Mesodermal cell (in vitro differentiated cells): ENCODE measurements around the gene NCKAP5.

ENCODE experiments used
- H3K27ac ChIP-seq: 2 replicates; pipeline ENCODE4 v1.7.0; 2013; ENCODE audit warnings: mild to moderate bottlenecking, low read depth, low read length, moderate library complexity; ENCODE audit not compliant: severe bottlenecking
- H3K36me3 ChIP-seq: 2 replicates; pipeline ENCODE4 v1.7.1; 2013; ENCODE audit warnings: mild to moderate bottlenecking, low read length, moderate library complexity; ENCODE audit not compliant: control insufficient read depth, insufficient read depth
- H3K4me1 ChIP-seq: one replicate; pipeline ENCODE4 v1.7.1; 2013; ENCODE audit warnings: mild to moderate bottlenecking, low read length; ENCODE audit not compliant: insufficient read depth, control insufficient read depth, poor library complexity, severe bottlenecking
- H3K4me3 ChIP-seq: 2 replicates; pipeline ENCODE4 v1.7.0; 2013; ENCODE audit warnings: low read length, control low read depth, mild to moderate bottlenecking; ENCODE audit not compliant: insufficient read depth, poor library complexity, severe bottlenecking; ENCODE audit errors: extremely low read depth
- H3K9me3 ChIP-seq: 2 replicates; pipeline ENCODE4 v1.7.1; 2013; ENCODE audit warnings: mild to moderate bottlenecking, low read length, moderate library complexity; ENCODE audit not compliant: control insufficient read depth
- WGBS, 2 experiments: methylation state at CpG; one replicate each; pipeline ENCODE4 v1.1.5; 2013; ENCODE audit warnings: missing lambda C conversion rate in 2 of 2; ENCODE audit not compliant: insufficient coverage in 2 of 2; 5-methylcytosine and 5-hydroxymethylcytosine counted together

Gene NCKAP5

GRCh38 chr2:133508546-133509165 lies 59.6 kb downstream of the NCKAP5 start:
- no peaks in the 10 kb centered on the region for H3K9me3 ChIP-seq
- no peak overlapping the region for H3K27ac ChIP-seq
- H3K4me3 ChIP-seq, result no peak overlapping the region
- WGBS, 2 experiments, result 92 to 95% methylated on average over 6 to 7 of the region's 7 CpGs
- no peaks in the 10 kb centered on the region for H3K36me3 ChIP-seq
- no peaks in the 10 kb centered on the region for H3K4me1 ChIP-seq

- H3K27ac ChIP-seq, result no peak overlapping the region
- H3K36me3 ChIP-seq, result no peaks in the 10 kb centered on the region
- no peaks in the 10 kb centered on the region for H3K4me1 ChIP-seq
- 83 to 88% methylated on average over 2 to 5 of the region's 6 CpGs for WGBS, 2 experiments
- H3K9me3 ChIP-seq, result no peaks in the 10 kb centered on the region
- H3K4me3 ChIP-seq, result no peak overlapping the region
Measured at GRCh38 chr2:133506996-133507395, 61.3 kb downstream of the NCKAP5 start.

GRCh38 chr2:133504566-133505505 lies 63.4 kb downstream of the NCKAP5 start:
- Histone ChIP-seq H3K4me1 (no peaks in the 10 kb centered on the region), H3K4me3 (no peak overlapping the region), H3K36me3 (no peaks in the 10 kb centered on the region), H3K9me3 (no peaks in the 10 kb centered on the region), H3K27ac (no peak overlapping the region)
- WGBS, 2 experiments, result 78% methylated on average over 3 of the region's 4 CpGs; no CpG with 5 or more reads in 1 of the 2 experiments

- Histone ChIP-seq H3K36me3 (no peaks in the 10 kb centered on the region), H3K9me3 (no peaks in the 10 kb centered on the region), H3K27ac (no peak overlapping the region), H3K4me3 (no peak overlapping the region), H3K4me1 (no peaks in the 10 kb centered on the region)
- WGBS, 2 experiments, result no CpG with 5 or more reads among the region's 1 CpG
Measured at GRCh38 chr2:133503927-133504326, 64.3 kb downstream of the NCKAP5 start.

- WGBS, 2 experiments, result 100% methylated on average over 1 of the region's 1 CpG; no CpG with 5 or more reads in 1 of the 2 experiments
- Histone ChIP-seq H3K9me3 (no peaks in the 10 kb centered on the region), H3K4me3 (no peak overlapping the region), H3K4me1 (no peaks in the 10 kb centered on the region), H3K36me3 (no peaks in the 10 kb centered on the region), H3K27ac (no peak overlapping the region)
Measured at GRCh38 chr2:133503323-133503722, 64.9 kb downstream of the NCKAP5 start.

GRCh38 chr2:133502678-133503077 lies 65.6 kb downstream of the NCKAP5 start:
- H3K4me3 ChIP-seq, result no peak overlapping the region
- no peaks in the 10 kb centered on the region for H3K36me3 ChIP-seq
- H3K4me1 ChIP-seq, result no peaks in the 10 kb centered on the region
- no peak overlapping the region for H3K27ac ChIP-seq
- H3K9me3 ChIP-seq, result no peaks in the 10 kb centered on the region
- 100% methylated on average over 3 to 6 of the region's 7 CpGs for WGBS, 2 experiments

GRCh38 chr2:133500917-133501316 lies 67.3 kb downstream of the NCKAP5 start:
- H3K9me3 ChIP-seq, result no peaks in the 10 kb centered on the region
- H3K36me3 ChIP-seq, result no peaks in the 10 kb centered on the region
- WGBS, 2 experiments, result 85 to 93% methylated on average over 5 to 6 of the region's 6 CpGs
- no peak overlapping the region for H3K27ac ChIP-seq
- H3K4me1 ChIP-seq, result no peaks in the 10 kb centered on the region
- no peak overlapping the region for H3K4me3 ChIP-seq

- H3K4me1 ChIP-seq, result no peaks in the 10 kb centered on the region
- no peaks in the 10 kb centered on the region for H3K9me3 ChIP-seq
- 93 to 100% methylated on average over 3 to 4 of the region's 8 CpGs for WGBS, 2 experiments
- H3K36me3 ChIP-seq, result no peaks in the 10 kb centered on the region
- H3K27ac ChIP-seq, result no peak overlapping the region
- no peak overlapping the region for H3K4me3 ChIP-seq
Measured at GRCh38 chr2:133498662-133499585, 69.3 kb downstream of the NCKAP5 start.

GRCh38 chr2:133497951-133498565 lies 70.2 kb downstream of the NCKAP5 start:
- Histone ChIP-seq H3K27ac (no peak overlapping the region), H3K4me1 (no peaks in the 10 kb centered on the region), H3K9me3 (no peaks in the 10 kb centered on the region), H3K36me3 (no peaks in the 10 kb centered on the region), H3K4me3 (no peak overlapping the region)
- WGBS, 2 experiments, result 75 to 95% methylated on average over 4 of the region's 6 CpGs

- Histone ChIP-seq H3K9me3 (no peaks in the 10 kb centered on the region), H3K36me3 (no peaks in the 10 kb centered on the region), H3K4me3 (no peak overlapping the region), H3K27ac (no peak overlapping the region), H3K4me1 (no peaks in the 10 kb centered on the region)
- 68 to 83% methylated on average over 1 to 2 of the region's 3 CpGs for WGBS, 2 experiments
Measured at GRCh38 chr2:133497270-133497893, 70.9 kb downstream of the NCKAP5 start.
